Tibial nerve (tissue), 4 donors: ENCODE results near the gene IKZF4. TPM values are rescaled to one million over a fixed set of nuclear protein-coding genes. Genes with fewer than 3 reads are reported as not detected.

Source experiments
- DNase-seq, 2 donors: peaks; one replicate each; pipeline ENCODE4 v3.0.0-alpha.2; 2019; ENCODE audit warnings: low spot score in 2 of 2
- H3K27ac ChIP-seq, 4 donors: fragments of 200-600 bp; sonication (generic) in 3 of 4; one replicate each; pipeline ENCODE4 v1.5.1; 2017 to 2019; ENCODE audit warnings: mild to moderate bottlenecking in 1 of 4
- H3K27me3 ChIP-seq, 2 donors: fragments of 200-600 bp; sonication (generic) in 1 of 2; one replicate each; pipeline versions ENCODE4 v1.5.1 to v1.6.0; 2017 to 2019
- H3K36me3 ChIP-seq, 3 donors: fragments of 200-600 bp; sonication (generic); one replicate each; pipeline ENCODE4 v1.5.1; 2018 to 2019
- H3K4me1 ChIP-seq, 4 donors: fragments of 200-600 bp; sonication (generic) in 3 of 4; one replicate each; pipeline ENCODE4 v1.5.1; 2017 to 2019
- H3K4me3 ChIP-seq, 4 donors: fragments of 200-600 bp; sonication (generic) in 3 of 4; one replicate each; pipeline ENCODE4 v1.5.1; 2017 to 2019; ENCODE audit warnings: mild to moderate bottlenecking in 1 of 4, moderate library complexity in 1 of 4
- H3K9me3 ChIP-seq, 4 donors: fragments of 200-600 bp; sonication (generic) in 3 of 4; one replicate each; pipeline ENCODE4 v1.5.1; 2017 to 2019
- EP300 ChIP-seq, 2 donors: sonication (generic); formaldehyde crosslinking; IDR thresholded peaks; one replicate each; pipeline ENCODE4 v1.6.1; 2017; ENCODE audit warnings: antibody characterized with exemption in 2 of 2, mild to moderate bottlenecking in 1 of 2
- POLR2A ChIP-seq, 2 donors: fragments of 450-650 bp; IDR thresholded peaks; one replicate each; pipeline ENCODE4 v1.6.1; 2017; ENCODE audit warnings: antibody characterized with exemption in 2 of 2, mild to moderate bottlenecking in 2 of 2, moderate library complexity in 2 of 2
- WGBS, 2 donors: methylation state at CpG; one replicate each; pipeline ENCODE4 v1.1.5; 2018; 5-methylcytosine and 5-hydroxymethylcytosine counted together
- total RNA-seq, 4 donors: library from RNA; depleted of rRNA; stranded (reverse); fragments of >200 nt; gene quantifications; one replicate each; pipeline ENCODE4 v1.1.0, GENCODE V29; 2016
- TF ChIP-seq, protein P1 (sequence below), 5 experiments: fragments of 200-600 bp in 3 of 5; fragments of 450-650 bp in 2 of 5; sonication (generic) in 3 of 5; IDR thresholded peaks; one replicate each; pipeline ENCODE4 v1.5.1; 2016 to 2019; ENCODE audit warnings: antibody characterized with exemption in 5 of 5, mild to moderate bottlenecking in 3 of 5, moderate library complexity in 2 of 5

Gene IKZF4
- total RNA-seq, 4 donors from 2014 or later = 3.8 to 9.6 (median 6.4) TPM

DNA sequence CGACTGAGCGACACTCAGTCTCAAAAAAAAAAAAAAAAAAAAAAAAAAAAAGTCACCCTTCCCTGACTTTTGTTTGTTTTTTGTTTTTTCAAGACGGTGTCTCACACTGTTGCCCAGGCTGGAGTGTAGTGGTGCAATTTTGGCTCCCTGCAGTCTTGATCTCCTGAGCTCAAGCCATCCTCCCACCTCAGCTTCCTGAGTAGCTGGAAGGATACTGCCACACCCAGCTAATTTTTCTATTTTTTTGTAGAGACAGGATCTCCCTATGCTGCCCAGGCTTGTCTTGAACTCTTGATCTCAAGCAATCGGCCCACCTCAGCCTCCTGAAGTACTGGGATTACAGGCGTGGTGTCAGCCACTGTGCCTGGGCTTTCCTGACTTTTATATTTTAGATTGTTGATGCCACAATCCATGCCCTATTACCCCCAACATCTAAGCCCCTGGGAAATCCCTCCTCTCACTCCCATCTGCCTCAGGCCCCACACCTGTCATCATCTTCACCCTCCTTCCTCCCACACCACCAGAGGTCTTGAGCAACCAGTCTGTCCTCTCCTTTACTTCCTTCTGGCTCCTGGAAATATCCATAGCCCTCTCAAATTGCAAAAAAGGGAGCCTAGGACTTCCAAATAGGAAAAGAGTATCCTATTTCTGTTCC is 7.8 kb downstream of the IKZF4 start:
- no peak for DNase-seq
- TF ChIP-seq, protein P1, sequence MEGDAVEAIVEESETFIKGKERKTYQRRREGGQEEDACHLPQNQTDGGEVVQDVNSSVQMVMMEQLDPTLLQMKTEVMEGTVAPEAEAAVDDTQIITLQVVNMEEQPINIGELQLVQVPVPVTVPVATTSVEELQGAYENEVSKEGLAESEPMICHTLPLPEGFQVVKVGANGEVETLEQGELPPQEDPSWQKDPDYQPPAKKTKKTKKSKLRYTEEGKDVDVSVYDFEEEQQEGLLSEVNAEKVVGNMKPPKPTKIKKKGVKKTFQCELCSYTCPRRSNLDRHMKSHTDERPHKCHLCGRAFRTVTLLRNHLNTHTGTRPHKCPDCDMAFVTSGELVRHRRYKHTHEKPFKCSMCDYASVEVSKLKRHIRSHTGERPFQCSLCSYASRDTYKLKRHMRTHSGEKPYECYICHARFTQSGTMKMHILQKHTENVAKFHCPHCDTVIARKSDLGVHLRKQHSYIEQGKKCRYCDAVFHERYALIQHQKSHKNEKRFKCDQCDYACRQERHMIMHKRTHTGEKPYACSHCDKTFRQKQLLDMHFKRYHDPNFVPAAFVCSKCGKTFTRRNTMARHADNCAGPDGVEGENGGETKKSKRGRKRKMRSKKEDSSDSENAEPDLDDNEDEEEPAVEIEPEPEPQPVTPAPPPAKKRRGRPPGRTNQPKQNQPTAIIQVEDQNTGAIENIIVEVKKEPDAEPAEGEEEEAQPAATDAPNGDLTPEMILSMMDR (IDR thresholded peaks at IDR 0.05) = no peak
- H3K36me3 ChIP-seq = peaks cover 0 to 74% (median 7%) of the 10 kb centered on the region in 3 donors
- no peak overlapping the region for H3K4me3 ChIP-seq
- 72 to 77% methylated on average over 5 of the region's 5 CpGs for WGBS, 2 donors
- H3K9me3 ChIP-seq = no peaks in the 10 kb centered on the region
- H3K4me1 ChIP-seq = no peaks in the 10 kb centered on the region
- H3K27me3 ChIP-seq = no peaks in the 10 kb centered on the region
- no peak overlapping the region for H3K27ac ChIP-seq

DNA sequence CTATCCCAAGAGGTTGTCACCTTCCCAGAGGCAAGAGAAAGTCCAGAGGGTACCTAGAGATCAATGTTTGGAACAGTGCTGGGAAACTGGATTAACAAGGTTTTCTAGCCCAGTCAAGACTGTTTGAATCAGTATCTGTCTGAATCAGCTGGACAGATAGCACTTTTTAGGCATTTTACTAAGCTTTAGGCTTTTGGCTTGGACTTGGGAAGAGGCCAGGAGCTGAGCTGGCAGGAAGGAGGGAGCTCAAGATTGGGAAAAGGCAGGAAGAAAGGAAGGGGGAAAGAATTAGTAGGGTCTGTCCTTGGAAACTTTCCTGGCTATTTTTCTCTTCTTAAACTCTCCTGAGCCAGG is 8.3 kb downstream of the IKZF4 start:
- no peak for TF ChIP-seq POLR2A (IDR thresholded peaks at IDR 0.05)
- no peak for TF ChIP-seq EP300 (IDR thresholded peaks at IDR 0.05)
- TF ChIP-seq, protein P1 (IDR thresholded peaks at IDR 0.05) = no peak
- Histone ChIP-seq H3K36me3 (peaks cover 0 to 79% (median 7%) of the 10 kb centered on the region in 3 donors), H3K27ac (no peak overlapping the region), H3K4me3 (no peak overlapping the region), H3K9me3 (no peaks in the 10 kb centered on the region), H3K4me1 (no peaks in the 10 kb centered on the region), H3K27me3 (no peaks in the 10 kb centered on the region)
- no peak for DNase-seq

DNA sequence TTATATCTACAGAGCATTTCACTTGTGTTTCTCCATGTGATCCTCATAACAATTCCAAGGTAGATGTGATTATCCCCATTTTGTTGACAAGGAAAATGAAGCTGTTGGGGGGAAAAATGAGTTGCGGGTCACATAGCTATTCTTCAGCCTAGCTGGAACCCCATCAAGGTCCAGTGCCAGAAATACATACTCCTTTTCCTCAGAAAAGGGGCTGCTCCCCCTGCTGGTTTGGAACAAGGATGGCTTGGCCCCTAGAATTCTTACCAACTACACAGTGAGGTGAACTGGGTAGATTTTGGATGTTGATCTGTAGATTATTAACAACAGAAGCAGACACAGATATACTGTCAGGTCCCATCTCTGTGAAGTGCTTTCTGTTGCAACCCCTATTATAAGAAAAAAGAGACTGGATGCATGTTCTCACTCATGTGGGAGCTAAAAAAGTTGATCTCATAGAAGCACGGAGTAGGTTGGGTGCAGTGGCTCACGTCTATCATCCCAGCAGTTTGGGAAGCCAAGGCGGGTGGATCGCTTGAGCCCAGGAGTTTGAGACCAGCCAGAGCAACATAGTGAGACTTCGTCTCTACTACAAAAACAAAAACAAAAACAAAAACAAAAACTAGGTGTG is 8.9 kb downstream of the IKZF4 start:
- H3K9me3 ChIP-seq = no peaks in the 10 kb centered on the region
- 74 to 80% methylated on average over 6 of the region's 6 CpGs for WGBS, 2 donors
- H3K36me3 ChIP-seq = peaks cover 0 to 81% (median 7%) of the 10 kb centered on the region in 3 donors
- no peak overlapping the region for H3K27ac ChIP-seq
- DNase-seq = peak in 1 of 2 donors; percentile 33
- TF ChIP-seq EP300 (IDR thresholded peaks at IDR 0.05) = no peak
- TF ChIP-seq, protein P1 (IDR thresholded peaks at IDR 0.05) = peak; percentile 31 to 59 (median 51)
- no peak overlapping the region for H3K4me3 ChIP-seq
- H3K27me3 ChIP-seq = no peaks in the 10 kb centered on the region
- H3K4me1 ChIP-seq = no peaks in the 10 kb centered on the region

DNA sequence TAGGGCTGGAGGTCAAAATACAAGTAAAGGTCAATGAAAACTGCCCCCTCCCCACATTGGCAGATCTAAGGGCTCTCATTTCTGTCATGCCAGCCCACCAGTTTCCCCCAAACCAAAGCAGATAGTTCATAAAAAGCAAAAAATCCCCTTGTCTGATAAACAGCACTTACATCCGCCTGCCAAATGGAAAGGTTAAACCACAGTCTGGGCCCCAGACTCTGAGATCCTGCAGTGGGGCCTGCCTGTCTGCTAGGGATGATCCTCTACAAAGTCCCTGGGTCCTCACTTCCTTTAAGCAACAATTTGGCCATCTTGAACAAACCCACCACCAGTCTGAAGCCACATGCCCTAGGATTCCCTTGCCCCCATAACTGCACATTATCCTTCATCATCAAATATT is 11.1 kb downstream of the IKZF4 start:
- Histone ChIP-seq H3K36me3 (peaks cover 0 to 81% (median 7%) of the 10 kb centered on the region in 3 donors), H3K9me3 (no peaks in the 10 kb centered on the region), H3K4me1 (no peaks in the 10 kb centered on the region), H3K27me3 (no peaks in the 10 kb centered on the region), H3K27ac (no peak overlapping the region), H3K4me3 (no peak overlapping the region)
- WGBS, 2 donors = 87 to 89% methylated on average over 1 of the region's 1 CpG
- no peak for DNase-seq
- TF ChIP-seq, protein P1 (IDR thresholded peaks at IDR 0.05) = no peak
- TF ChIP-seq EP300 (IDR thresholded peaks at IDR 0.05) (no peak), POLR2A (IDR thresholded peaks at IDR 0.05) (no peak)

DNA sequence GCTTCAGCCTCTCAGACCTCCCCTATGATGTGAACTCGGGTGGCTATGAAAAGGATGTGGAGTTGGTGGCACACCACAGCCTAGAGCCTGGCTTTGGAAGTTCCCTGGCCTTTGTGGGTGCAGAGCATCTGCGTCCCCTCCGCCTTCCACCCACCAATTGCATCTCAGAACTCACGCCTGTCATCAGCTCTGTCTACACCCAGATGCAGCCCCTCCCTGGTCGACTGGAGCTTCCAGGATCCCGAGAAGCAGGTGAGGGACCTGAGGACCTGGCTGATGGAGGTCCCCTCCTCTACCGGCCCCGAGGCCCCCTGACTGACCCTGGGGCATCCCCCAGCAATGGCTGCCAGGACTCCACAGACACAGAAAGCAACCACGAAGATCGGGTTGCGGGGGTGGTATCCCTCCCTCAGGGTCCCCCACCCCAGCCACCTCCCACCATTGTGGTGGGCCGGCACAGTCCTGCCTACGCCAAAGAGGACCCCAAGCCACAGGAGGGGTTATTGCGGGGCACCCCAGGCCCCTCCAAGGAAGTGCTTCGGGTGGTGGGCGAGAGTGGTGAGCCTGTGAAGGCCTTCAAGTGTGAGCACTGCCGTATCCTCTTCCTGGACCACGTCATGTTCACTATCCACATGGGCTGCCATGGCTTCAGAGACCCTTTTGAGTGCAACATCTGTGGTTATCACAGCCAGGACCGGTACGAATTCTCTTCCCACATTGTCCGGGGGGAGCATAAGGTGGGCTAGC is 13.9 kb downstream of the IKZF4 start:
- Histone ChIP-seq H3K27me3 (no peaks in the 10 kb centered on the region), H3K9me3 (no peaks in the 10 kb centered on the region), H3K4me1 (no peaks in the 10 kb centered on the region), H3K4me3 (no peak overlapping the region), H3K36me3 (peaks cover 0 to 72% (median 0%) of the 10 kb centered on the region in 3 donors), H3K27ac (no peak overlapping the region)
- no peak for TF ChIP-seq POLR2A (IDR thresholded peaks at IDR 0.05)
- TF ChIP-seq, protein P1 (IDR thresholded peaks at IDR 0.05) = no peak
- no peak for TF ChIP-seq EP300 (IDR thresholded peaks at IDR 0.05)
- DNase-seq = no peak
- WGBS, 2 donors = 85% methylated on average over 18 to 20 of the region's 21 CpGs
